GM21526 (cell line): ENCODE data around the gene RAB11FIP3.

ENCODE experiments used
- ATAC-seq: cut with Tn5 transposase; IDR thresholded peaks from one replicate; pipeline ENCODE4 v1.9.1; 2021; ENCODE audit warnings: moderate library complexity; ENCODE audit not compliant: unreplicated experiment, low FRiP score

The RAB11FIP3 gene

DNA sequence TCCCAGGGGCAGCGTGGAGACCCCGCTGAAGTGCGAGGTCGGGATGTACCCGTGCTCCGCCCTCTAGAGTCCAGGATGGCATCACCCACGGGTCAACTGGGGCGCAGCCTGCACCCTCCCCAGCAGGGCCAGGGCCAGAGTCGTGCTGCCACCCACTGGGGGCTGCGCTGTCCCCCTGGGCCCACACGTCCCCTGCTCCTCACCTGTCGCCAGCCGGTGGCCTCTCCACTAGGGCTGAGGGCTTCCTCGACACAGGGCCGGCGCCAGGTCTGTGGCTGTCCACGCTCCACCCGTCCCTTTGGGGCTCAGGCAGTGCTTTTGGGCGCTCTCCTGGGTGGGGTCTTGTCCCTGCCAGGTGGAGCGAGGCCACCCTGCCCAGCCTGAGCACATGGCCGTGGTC, 123.1 kb downstream of the RAB11FIP3 start:
- no peak for ATAC-seq

DNA sequence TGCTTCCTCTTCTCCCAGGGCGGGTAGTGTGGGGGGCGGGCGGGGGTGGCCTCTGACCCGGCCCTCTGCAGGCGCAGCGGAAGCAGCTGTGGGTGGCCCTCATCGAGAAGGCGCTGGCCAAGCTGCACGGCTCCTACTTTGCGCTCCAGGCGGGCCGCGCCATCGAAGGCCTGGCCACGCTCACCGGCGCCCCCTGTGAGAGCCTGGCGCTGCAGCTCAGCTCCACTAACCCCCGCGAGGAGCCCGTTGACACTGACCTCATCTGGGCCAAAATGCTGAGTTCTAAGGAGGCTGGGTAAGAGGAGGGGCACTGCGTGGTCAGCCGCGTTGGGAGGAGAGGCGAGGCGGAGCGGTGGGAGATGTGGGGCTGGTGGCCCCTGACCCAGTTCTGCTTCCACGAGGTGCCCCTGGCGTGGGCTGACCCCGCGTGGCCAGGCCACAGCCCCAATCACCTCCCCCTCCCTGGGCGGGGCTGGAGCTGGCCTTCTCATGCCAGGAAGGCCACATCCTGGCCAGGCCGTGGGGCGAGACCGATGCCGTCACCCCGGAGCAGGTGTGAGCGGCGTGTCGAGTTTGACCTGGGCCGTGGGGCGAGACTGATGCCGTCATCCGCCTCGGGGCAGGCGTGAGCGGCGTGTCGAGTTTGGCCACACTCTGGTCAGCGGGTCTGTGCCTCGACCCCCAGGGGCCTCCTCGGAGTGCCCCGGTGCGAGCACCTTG, 124.3 kb downstream of the RAB11FIP3 start:
- ATAC-seq, result no peak

DNA sequence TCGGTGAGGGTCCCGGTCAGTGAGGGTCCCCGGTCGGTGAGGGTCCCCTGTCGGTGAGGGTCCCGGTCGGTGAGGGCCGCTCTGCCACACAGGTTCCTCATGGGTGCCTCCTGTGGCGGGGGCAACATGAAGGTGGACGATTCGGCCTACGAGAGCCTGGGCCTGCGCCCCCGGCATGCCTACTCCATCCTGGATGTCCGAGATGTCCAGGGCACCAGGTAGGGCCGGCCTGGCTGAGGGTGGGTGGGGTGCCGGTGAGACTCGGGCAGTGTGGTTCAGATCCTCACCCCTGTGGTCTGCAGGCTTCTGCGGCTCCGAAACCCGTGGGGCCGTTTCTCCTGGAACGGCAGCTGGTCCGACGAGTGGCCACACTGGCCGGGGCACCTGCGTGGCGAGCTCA, 125.8 kb downstream of the RAB11FIP3 start:
- ATAC-seq, result no peak

DNA sequence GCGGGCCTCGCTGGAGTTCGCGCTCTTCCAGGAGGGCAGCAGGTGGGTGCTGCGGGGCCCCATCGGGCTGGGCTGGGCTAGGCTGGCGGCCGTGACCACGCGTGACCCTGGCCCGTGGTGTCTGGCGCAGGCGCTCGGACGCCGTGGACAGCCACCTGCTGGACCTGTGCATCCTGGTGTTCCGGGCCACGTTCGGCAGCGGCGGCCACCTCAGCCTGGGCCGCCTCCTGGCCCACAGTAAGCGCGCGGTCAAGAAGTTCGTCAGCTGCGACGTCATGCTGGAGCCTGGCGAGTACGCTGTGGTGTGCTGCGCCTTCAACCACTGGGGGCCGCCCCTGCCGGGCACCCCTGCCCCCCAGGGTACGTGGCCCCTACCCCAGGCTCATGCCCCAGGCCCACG, 126.7 kb downstream of the RAB11FIP3 start:
- ATAC-seq, result no peak

DNA sequence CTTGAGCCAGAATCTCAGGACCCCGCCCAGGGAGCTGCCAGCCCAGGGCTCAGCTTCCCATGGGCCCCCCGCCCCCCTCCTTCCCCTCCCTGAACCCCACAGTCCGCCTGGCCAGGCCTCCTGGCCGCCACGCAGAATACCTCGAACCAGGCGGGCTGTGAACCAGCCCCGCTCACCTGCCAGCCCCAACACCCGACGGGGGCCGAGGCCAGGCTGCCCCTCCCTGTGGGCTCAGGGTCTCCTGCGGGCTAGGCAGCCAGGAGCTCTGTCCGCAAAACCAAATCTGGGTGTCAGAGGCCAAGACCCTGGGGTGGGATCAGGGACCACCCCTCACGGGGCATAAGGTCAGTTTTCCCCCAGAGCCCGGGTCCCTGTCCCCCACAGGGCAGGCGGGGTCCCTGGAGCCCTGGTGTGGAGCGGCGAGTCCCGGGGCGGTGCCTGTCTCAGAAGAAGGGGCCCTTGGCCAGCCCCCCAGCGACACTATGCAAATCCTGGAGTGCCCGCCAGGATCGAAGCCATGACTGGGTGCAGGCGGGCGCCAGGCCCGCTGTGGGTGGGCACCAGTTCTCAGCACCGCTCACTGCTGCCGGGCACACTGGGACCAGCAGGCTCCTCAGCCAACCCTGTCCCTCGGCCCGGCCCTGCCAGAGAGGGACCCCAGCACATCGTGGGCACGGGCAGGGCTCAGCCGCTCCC, 128.3 kb downstream of the RAB11FIP3 start:
- no peak for ATAC-seq

DNA sequence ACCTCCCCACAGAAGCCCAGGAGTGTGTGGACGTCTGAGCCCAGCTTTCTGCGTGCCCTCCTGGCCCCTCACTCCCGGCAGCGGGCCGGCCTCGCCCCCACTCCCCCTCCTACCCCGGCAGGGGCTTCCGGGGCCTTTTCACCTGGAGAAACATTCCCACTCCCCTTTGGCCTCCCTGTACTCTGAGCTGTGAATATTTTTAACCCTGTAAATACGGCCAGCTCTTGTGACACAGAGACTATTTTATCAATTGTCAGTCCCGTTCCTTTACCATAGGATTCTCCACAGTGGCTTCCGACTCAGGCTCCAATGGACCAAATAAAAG, 128.8 kb downstream of the RAB11FIP3 start:
- ATAC-seq, result no peak

DNA sequence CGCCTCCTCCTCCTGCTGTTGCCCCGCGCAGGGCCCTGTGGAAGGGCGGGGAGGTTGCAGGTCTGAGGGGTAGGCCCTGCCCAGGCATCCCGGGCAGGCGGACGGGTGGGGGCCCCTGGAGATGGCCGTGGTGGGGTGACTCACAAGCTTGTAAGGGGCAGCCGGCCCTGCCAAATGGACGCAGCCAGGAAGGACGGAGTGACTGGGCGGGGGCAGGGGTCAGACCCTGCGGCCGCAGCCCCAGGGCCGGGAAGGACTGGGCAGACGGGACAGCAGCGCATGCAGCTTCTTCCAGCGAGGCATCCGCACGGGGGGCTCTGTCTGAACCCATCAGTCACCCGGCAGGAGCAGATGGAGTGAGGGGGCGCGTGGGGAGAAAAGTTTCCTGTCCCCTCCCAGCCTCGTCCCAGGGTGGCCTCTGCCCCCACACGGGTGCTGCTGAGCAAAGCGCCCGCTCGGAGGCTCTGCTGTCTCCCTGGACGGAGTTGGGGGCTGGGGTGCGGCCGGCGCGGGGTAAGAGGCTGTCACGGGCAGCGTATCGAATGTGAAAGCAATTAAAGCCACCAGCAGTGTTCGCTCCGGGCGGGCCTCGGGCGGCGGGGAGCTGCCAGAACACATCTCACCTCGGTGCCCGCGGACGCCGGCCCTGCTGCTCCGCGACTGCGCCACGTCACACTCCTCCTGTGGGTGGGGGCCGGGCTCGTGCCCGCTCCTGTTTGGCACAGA, 129.4 kb downstream of the RAB11FIP3 start:
- no peak for ATAC-seq

DNA sequence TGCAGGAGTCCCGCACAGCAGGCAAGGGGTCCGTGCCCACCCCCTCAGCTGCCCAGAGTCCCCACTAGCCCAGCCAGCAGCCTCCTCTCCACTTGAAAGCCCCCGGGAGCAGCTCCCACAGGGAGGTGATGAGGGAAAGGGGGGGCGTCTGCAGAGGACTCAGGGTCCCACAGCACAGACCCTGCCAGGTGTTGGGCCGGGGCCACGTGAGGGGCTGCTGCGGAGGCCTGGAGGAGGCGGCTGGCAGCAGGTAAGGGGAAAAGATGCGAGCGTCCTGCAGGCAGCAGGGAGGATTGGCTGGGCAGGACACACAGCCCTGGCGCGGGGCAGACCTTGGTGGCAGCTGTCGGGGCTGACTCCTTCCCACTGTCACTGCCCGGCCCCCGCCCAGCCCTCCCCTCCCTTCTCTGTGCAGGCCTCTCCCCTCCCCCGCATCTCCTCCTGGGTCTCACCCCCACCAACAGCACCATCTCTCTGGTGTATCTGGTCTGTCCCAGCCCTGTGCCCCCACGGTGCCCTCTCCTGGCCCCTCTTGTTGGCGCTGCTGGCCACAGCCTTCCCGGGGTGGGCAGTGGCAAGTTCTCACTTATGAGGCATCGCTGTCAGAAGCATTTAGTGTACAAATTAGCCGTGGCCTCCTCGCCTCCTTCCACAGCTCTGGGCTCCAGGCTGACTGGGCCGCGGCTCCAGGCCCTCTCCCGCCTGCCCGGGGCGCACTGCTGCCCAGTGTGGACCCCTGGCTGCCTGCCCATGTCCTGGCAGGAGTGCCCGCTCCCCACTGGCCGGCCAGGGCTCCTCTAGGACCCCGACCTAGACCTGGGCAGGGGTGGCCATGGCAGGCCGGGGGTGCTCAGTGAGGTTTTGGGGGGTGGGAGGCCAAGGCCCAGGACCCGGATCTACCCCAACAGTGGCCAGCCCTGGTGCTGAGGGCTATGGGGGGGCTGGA, 130.4 kb downstream of the RAB11FIP3 start:
- no peak for ATAC-seq

DNA sequence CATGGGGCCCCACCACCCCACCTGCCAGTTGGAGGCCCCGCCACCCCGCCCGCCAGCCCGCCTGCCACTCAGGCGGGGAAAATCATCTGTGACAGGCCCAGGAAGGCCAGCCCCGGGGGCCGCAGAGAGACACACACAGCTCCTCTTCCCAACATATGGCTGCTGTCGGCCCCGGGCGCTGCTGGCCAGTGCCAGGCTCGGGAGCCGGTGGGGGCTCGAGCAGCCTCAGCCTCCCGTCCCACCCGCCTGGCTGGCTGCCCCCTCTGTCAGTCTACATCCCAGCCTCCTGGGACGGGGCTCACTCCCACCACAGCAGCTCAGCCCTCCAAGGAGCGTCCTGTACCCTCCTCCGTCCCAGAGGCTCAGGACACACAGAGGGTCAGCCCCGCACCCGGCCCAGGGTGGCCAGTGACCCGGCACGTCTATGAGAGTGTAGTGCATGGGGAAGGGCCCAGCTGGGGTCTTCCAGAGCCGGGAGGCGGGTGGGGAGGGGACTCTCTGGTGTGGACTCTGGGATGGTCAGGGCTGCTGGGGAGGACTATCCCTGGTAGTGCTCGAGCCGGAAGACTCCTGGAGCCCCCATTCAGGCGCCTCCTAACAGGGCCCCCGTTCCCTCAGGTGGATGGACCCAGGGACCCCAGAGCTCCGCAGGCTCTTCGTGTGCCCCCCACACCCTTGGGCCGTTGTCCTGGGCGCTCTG, 131.2 kb downstream of the RAB11FIP3 start:
- ATAC-seq, result no peak

DNA sequence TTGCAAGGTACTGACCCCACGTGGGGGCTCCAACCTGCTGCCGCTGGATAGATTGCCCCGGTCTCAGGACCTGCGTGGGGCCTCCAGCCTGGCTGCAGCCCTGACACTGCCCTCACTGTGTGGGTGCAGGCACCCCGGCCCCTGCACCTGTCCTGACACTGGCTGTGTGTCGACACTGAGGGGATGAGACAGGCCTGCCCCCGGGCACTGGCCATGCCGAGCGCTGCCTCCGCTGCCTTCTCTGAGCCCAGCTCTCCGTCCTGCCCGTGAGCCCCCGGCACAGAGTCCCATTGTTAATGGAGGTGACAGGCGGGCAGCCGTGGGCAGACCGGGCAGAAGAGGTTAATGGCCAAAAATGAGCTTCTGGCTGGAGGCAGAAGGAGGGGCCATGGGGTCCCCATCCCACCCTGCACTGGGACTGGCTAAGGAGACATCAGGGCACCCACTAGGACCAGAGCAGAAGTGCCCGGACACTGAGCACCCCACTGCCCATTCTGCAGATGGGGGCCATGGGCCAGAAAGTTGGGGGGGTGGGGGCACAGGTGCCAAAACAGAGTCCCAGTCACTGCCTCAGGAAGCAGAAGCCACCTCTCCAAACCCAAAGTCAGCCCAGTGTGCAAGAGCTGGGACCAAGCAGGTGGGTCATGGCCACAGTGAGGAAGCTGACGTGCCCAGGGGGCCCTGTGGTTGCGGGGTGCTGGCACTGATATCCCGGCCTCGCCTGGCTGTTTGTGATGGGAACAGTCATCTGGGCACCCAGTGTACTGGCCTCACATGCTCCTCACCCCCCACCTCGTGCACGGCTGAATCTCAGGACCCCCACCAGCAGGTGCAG, 132.2 kb downstream of the RAB11FIP3 start:
- ATAC-seq, result no peak

DNA sequence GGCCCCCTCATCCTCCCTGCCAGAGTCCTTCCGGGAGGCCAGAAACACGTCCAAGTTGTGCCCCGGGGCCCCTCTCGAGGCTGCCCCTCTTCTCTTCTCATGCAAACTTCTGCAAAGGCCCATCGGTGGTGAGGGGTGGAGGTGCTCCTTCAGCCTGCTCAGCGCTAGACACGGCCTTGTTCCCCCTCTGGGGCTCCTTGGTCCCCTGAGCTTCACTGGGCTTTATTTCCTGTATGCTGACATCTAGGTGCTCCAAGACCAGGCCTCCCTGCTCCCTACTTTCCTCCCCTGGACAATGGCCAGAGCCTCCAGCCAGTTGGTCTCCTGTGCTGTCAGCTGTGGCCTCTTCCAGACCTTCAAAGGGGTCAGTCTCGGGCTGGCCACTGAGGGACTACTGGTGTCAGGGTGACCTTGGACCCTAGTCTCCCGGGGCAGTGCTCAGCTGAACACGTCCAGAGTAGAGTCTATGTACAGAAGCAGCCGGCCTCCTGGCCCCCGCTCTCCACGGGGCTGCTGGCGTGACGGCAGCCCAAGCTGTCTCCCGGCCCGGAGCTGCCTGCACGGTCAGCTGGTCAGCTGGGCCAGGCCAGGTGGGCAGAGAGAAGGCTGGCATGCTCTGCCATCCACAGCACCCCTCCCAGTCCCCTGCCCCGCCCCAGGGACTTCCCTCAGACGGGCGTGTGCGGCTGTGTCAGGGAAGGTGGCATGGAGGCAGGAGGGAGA, 133.0 kb downstream of the RAB11FIP3 start:
- ATAC-seq, result no peak

DNA sequence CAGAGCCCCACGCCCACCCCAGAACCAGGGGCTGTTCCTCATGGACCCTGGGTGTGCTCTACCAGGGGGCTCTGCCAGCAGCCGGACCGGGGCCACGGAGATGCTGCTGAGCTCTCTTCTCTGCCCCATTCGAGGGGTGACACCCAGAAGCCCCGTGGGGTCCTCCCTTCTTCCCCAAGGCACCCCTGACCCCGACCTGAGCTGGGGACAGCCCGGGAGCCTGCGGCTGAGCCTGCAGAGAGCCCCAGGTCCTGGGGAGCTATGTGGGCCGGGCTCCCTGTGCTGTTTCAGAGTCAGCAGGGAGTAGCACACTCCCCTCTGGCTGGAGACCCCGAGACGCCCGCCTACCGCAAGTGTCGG, 133.6 kb downstream of the RAB11FIP3 start:
- ATAC-seq, result no peak

DNA sequence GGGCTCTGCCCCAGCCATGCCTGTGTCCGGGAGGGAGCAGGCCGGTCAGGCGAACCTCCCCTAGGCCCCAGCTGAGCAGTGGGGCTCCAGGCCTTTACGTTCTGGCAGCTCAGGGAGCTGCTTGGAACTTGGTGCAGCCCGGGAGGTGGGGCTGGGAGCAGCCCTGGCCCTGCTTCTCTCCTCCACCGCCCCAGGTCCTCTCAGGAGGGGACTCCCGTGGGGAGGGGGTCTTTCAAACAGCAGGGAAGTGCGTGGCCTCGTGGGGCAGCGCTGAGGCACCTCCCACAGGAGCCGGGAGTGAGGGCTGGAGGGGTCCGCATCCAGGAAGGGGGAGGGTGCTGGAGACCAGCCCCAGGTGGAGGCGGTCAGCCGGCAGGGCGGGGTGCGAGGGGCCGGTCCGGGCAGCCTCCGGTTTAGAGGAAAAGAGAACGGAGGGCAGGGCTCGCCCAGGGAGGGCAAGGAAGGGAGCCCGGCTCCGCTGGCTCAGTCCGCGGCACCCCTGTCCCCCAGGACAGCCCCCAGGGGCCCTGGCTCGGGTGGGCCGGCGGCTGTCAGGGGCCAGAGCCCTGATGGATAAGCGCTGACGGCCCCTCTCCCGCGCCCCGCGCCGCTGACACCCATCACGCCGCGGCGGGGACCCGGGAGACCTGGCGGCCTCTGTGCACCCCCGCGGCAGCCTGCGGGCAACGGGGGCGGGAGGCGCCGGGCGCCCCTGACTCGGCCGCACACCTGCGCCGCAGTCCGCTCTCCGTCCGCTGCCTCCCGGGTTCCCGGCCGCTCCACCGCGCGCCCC, 134.2 kb downstream of the RAB11FIP3 start:
- ATAC-seq, result no peak

DNA sequence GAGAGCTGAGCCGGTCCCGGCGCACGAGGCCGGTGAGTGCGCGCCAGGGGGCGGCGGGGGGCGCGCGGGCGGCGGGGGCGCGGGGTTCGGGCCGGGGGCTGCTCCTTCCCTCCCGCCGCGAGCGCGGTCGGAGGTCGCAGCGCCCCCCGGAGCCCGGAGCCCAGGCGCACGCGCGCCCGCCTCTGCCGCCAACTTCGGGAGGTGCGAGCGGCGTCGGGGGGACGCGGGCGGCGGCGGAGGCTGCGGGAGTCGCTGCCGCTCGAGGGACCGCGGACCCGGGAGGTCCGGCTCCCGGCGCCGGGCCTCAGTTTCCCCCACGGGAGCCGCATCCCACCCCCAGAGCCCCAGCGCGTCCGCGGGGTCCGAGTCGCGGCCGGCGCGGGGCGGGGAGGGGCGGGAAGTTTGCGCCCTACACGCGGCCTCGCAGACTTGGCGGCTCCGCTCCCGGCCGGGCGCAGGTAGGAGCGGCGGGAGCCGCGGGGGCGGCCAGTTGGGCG, 134.8 kb downstream of the RAB11FIP3 start, which contains the start of gene PRR35:
Gene PRR35, plus strand, starts transcription at position 191 of the 497 bp plus-strand sequence. CDS start 2,901 bp downstream, outside the sequence.
- no peak for ATAC-seq

DNA sequence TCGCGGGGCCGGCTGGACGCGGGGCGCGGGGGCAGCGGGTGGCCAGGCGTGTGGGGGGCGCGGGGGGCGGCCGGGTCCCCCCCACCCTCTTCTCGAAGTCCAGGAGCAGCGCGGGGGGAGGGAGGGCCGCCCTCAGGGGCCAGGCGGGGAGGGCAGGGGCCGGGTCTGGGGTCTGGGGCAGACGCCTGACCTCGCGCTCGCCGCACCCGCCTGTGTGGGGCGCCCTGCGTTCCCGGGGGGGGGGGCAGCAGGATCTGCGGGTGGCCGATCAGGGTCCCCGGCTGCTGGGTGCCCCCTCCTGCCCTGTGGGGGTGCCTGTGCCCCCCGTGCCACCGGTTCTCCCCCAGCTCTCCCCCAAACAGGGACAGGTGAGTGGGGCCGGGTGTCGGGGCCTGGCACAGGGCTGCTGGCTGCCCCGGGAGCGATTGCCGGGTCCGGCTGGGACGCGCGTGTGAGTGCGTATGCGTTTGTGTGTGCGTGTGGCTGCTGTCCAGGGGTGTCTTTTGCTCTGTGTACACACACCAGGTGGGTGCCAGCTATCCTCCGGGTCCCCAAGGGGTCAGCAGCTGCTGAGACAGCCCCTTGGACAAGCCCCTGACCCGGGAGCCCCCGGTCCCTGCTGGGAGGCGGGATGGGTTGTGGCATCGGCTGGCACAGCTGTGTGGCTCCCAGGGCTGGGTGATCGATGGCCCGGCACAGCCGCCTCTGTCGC, 135.4 kb downstream of the RAB11FIP3 start:
- ATAC-seq, result no peak

DNA sequence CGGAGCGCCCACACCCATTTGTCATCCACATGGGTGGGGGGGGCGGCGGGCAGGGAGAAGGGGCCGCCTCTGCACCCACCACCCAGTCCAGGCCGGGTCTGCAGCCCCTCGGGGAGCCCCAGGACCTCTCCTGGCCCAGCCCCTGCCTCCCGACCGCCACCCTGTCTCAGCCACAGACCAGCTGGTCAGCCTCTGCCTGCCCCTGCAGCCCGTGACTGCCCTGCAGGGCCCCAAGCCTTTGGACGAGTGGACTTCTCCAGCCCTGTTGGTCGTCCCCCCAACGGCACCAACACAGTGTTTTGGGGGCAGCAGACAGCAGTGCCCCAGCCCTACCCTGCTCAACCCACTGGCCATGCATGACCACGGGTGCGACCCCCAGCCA, 136.0 kb downstream of the RAB11FIP3 start:
- ATAC-seq, result no peak
